Suprapubic skin (tissue), 4 donors: ENCODE results near the gene TPPP2. TPM values are rescaled to one million over a fixed set of nuclear protein-coding genes. Genes with fewer than 3 reads are reported as not detected.

Experiments used
- DNase-seq, 2 donors: peaks; one replicate each; pipeline ENCODE4 v3.0.0-alpha.2; 2019; ENCODE audit warnings: low spot score in 2 of 2
- H3K27ac ChIP-seq: fragments of 200-600 bp; sonication (generic); one replicate; pipeline ENCODE4 v1.5.1; 2019
- H3K27me3 ChIP-seq: fragments of 200-600 bp; sonication (generic); one replicate; pipeline ENCODE4 v1.5.1; 2019
- H3K36me3 ChIP-seq: fragments of 200-600 bp; sonication (generic); one replicate; pipeline ENCODE4 v1.5.1; 2019
- H3K4me1 ChIP-seq: fragments of 200-600 bp; sonication (generic); one replicate; pipeline ENCODE4 v1.5.1; 2019
- H3K4me3 ChIP-seq: fragments of 200-600 bp; sonication (generic); one replicate; pipeline ENCODE4 v1.5.1; 2019; ENCODE audit warnings: mild to moderate bottlenecking
- H3K9me3 ChIP-seq: fragments of 200-600 bp; sonication (generic); one replicate; pipeline ENCODE4 v1.5.1; 2019
- EP300 ChIP-seq: sonication (generic); formaldehyde crosslinking; IDR thresholded peaks from one replicate; pipeline ENCODE4 v1.6.1; 2017; ENCODE audit warnings: antibody characterized with exemption
- POLR2A ChIP-seq, 2 donors: fragments of 450-650 bp; IDR thresholded peaks; one replicate each; pipeline ENCODE4 v1.6.1; 2017; ENCODE audit warnings: antibody characterized with exemption in 2 of 2, mild to moderate bottlenecking in 2 of 2, moderate library complexity in 2 of 2
- POLR2AphosphoS5 ChIP-seq, 3 donors: sonication (generic); formaldehyde crosslinking; IDR thresholded peaks; one replicate each; pipeline ENCODE4 v1.6.1; 2017; ENCODE audit warnings: antibody characterized with exemption in 3 of 3
- WGBS: methylation state at CpG from one replicate; pipeline ENCODE4 v1.1.5; 2018; 5-methylcytosine and 5-hydroxymethylcytosine counted together
- total RNA-seq, 4 donors: library from RNA; depleted of rRNA; stranded (reverse); fragments of >200 nt; gene quantifications; one replicate each; pipeline ENCODE4 v1.1.0, GENCODE V29; 2016
- TF ChIP-seq, protein P1 (sequence below), 2 donors: fragments of 200-600 bp in 1 of 2; fragments of 450-650 bp in 1 of 2; sonication (generic) in 1 of 2; IDR thresholded peaks; one replicate each; pipeline ENCODE4 v1.5.1; 2016 to 2019; ENCODE audit warnings: antibody characterized with exemption in 2 of 2, mild to moderate bottlenecking in 1 of 2, moderate library complexity in 1 of 2

Gene TPPP2
- total RNA-seq, 4 donors from 2014 or later: not detected

DNA sequence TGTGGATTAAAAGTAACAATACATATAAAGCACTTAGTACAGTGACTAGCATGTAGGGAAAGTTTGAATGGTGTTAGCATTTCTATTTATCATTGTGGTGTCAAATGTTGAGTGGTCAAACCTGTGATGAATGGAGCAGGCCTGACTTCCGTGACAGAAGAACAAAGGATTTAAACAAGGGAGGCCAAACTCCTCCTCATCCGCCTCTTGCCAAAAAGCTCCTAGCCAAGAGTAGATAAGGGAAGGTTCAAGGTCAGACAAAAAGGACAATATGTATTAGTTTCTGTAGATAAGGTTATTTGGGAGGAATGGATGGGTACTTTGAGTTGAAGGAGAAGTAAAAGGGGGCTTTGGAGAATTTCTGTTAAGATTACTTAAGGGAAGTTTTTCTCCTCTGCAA lies 18.6 kb downstream of the TPPP2 start:
- DNase-seq: no peak
- Histone ChIP-seq H3K27me3 (no peaks in the 10 kb centered on the region), H3K4me1 (peaks cover 4% of the 10 kb centered on the region), H3K27ac (no peak overlapping the region), H3K36me3 (no peaks in the 10 kb centered on the region), H3K4me3 (no peak overlapping the region), H3K9me3 (no peaks in the 10 kb centered on the region)
- WGBS: 86% methylated on average over 2 of the region's 2 CpGs
- TF ChIP-seq POLR2AphosphoS5 (IDR thresholded peaks at IDR 0.05) (no peak), EP300 (no peak), POLR2A (IDR thresholded peaks at IDR 0.05) (no peak)
- TF ChIP-seq, protein P1, sequence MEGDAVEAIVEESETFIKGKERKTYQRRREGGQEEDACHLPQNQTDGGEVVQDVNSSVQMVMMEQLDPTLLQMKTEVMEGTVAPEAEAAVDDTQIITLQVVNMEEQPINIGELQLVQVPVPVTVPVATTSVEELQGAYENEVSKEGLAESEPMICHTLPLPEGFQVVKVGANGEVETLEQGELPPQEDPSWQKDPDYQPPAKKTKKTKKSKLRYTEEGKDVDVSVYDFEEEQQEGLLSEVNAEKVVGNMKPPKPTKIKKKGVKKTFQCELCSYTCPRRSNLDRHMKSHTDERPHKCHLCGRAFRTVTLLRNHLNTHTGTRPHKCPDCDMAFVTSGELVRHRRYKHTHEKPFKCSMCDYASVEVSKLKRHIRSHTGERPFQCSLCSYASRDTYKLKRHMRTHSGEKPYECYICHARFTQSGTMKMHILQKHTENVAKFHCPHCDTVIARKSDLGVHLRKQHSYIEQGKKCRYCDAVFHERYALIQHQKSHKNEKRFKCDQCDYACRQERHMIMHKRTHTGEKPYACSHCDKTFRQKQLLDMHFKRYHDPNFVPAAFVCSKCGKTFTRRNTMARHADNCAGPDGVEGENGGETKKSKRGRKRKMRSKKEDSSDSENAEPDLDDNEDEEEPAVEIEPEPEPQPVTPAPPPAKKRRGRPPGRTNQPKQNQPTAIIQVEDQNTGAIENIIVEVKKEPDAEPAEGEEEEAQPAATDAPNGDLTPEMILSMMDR (IDR thresholded peaks at IDR 0.05): no peak

DNA sequence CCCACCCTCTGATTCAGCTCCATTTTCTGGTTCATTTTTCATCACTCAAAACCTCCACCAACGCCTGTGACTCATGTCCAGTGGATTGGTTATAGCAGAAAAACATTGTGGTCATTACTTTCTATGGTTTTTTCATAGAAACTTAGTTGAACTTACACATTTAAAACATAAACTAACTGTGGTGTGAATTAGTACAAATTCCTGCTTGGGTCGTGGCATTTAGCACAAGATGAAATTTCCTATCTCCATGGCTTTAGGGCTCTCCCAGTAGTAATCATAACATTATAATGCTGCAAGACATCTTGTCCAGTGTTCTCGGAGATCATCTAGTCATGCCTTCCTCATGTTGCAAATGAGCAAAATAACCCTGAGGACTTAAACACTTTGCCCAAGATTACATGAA lies 19.3 kb downstream of the TPPP2 start:
- no peak overlapping the region for H3K4me3 ChIP-seq
- H3K27me3 ChIP-seq: no peaks in the 10 kb centered on the region
- H3K4me1 ChIP-seq: no peaks in the 10 kb centered on the region
- H3K27ac ChIP-seq: no peak overlapping the region
- DNase-seq: no peak
- no peaks in the 10 kb centered on the region for H3K36me3 ChIP-seq
- H3K9me3 ChIP-seq: no peaks in the 10 kb centered on the region
- TF ChIP-seq EP300 (no peak), POLR2A (IDR thresholded peaks at IDR 0.05) (no peak), POLR2AphosphoS5 (IDR thresholded peaks at IDR 0.05) (no peak)
- TF ChIP-seq, protein P1 (IDR thresholded peaks at IDR 0.05): no peak
- WGBS: 75% methylated on average over 3 of the region's 3 CpGs

DNA sequence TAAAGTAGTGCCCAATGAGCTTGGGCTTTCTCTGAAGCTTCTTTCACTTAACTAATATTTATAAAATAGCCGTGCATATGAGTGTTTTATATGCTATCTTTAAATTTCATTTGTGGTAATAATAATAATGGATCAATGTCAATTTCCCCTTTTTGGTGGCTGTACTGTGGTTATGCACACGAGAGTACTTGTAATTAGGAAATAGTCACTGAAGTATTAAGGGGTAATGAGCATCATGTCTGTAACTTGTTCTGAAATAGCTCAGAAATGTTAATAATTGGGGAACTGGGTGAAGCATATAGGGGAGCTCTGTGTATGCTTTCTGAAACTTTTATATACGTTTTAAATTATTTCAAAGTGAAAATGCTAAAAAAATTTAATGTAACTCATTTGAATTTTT lies 20.6 kb downstream of the TPPP2 start:
- H3K36me3 ChIP-seq: no peaks in the 10 kb centered on the region
- H3K27me3 ChIP-seq: no peaks in the 10 kb centered on the region
- no peak overlapping the region for H3K4me3 ChIP-seq
- H3K9me3 ChIP-seq: no peaks in the 10 kb centered on the region
- no peak overlapping the region for H3K27ac ChIP-seq
- no peaks in the 10 kb centered on the region for H3K4me1 ChIP-seq
- no peak for DNase-seq
- no peak for TF ChIP-seq EP300
- TF ChIP-seq, protein P1 (IDR thresholded peaks at IDR 0.05): no peak
- no peak for TF ChIP-seq POLR2A (IDR thresholded peaks at IDR 0.05)
- TF ChIP-seq POLR2AphosphoS5 (IDR thresholded peaks at IDR 0.05): no peak
- 86% methylated on average over 3 of the region's 3 CpGs for WGBS

DNA sequence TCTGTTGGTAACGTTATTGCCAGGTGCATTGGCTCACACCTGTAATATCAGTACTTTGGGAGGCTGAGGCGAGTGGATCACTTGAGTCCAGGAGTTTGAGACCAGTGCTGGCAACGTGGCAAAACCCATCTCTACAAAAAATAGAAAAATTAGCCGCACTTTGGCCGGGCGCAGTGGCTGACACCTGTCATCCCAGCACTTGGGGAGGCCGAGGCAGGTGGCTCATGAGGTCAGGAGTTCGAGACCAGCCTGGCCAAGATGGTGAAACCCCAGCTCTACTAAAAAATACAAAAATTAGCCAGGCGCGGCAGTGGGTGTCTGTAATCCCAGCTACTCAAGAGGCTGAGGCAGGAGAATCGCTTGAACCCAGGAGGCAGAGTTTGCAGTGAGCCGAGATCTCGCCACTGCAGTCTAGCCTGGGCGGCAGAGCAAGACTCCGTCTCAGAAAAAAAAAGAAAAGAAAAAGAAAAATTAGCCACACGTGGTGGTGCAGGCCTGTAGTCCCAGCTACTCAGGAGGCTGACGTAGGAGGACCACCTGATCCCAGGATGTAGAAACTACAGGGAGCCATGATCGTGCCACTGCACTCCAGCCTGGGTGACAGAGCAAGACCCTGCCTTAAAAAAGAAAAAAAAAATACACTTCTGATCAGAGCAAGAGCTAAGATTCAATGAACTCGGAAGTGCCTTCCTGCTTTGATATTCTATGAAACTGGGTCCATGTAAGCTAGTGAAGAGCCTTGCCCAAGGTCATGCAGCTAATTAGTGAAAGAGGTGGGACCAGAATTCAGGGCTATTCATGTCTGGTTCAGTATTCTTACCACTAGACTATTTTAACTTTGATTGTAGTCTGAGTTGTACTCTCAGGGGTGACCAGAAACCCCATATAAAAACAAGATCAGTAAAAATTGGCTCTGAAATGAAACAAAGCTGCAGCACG lies 23.4 kb downstream of the TPPP2 start:
- Histone ChIP-seq H3K27ac (no peak overlapping the region), H3K36me3 (no peaks in the 10 kb centered on the region), H3K4me1 (peaks cover 3% of the 10 kb centered on the region), H3K27me3 (no peaks in the 10 kb centered on the region), H3K9me3 (no peaks in the 10 kb centered on the region), H3K4me3 (no peak overlapping the region)
- 93% methylated on average over 20 of the region's 20 CpGs for WGBS
- TF ChIP-seq POLR2A (IDR thresholded peaks at IDR 0.05) (no peak), POLR2AphosphoS5 (IDR thresholded peaks at IDR 0.05) (no peak), EP300 (no peak)
- TF ChIP-seq, protein P1 (IDR thresholded peaks at IDR 0.05): no peak
- DNase-seq: no peak

DNA sequence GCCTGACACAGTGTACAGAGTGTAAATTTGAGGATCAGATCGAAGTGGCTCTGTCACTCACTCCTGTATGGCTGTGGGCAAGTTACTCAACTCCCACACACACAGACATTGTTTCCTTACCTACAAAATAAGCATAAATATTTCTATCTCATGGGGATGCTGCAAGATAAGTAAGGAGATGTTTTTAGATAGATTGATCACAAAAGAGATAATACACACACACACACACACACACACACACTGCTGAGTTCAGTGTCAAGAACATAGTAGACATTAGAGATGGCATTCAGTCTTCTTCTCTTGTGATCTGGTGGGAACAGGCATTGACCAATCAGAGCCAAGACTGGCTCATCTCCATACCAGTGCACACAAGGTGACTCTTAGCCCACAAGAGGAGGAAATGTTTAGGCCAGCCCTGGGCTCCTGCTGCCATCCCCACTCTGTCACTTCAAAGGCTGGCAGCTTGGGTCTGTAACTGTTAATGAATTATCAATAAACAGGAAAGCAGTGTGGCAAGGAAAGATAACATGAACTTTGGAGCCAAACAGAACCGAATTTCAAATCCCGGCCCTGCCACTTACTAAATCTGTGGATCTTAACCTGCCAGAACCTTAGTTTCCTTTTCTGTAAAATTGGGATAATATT lies 24.2 kb downstream of the TPPP2 start:
- no peaks in the 10 kb centered on the region for H3K36me3 ChIP-seq
- no peaks in the 10 kb centered on the region for H3K27me3 ChIP-seq
- TF ChIP-seq POLR2A (IDR thresholded peaks at IDR 0.05) (no peak), EP300 (no peak), POLR2AphosphoS5 (IDR thresholded peaks at IDR 0.05) (no peak)
- TF ChIP-seq, protein P1 (IDR thresholded peaks at IDR 0.05): no peak
- H3K27ac ChIP-seq: no peak overlapping the region
- WGBS: 70% methylated on average over 3 of the region's 3 CpGs
- DNase-seq: no peak
- H3K4me3 ChIP-seq: no peak overlapping the region
- peaks cover 3% of the 10 kb centered on the region for H3K4me1 ChIP-seq
- no peaks in the 10 kb centered on the region for H3K9me3 ChIP-seq
